Naive thymus-derived CD8-positive, alpha-beta T cell (primary cell): Measurements from ENCODE around the gene ZC3H7A. TPM values are rescaled to one million over a fixed set of nuclear protein-coding genes. Genes with fewer than 3 reads are reported as not detected.

ENCODE experiments used
- ATAC-seq, 2 donors: fragments of 150-1000 bp; cut with Tn5 transposase in 1 of 2; sonication (Bioruptor Pico), chemical (Tn5 transposase) in 1 of 2; 1 replicate in 1 of 2; 2 replicates in 1 of 2; pipeline ENCODE4 v1.10.0; 2021; ENCODE audit warnings: mild to moderate bottlenecking in 2 of 2, moderate library complexity in 2 of 2
- POLR2A ChIA-PET: fragments of 350-600 bp; sonication (Branson Sonifier 250); formaldehyde crosslinking; loops from one replicate; lab custom pipeline; 2021; ENCODE audit warnings: antibody characterized with exemption; lab: Charles Lee
- DNase-seq, 10 donors: peaks; one replicate each; pipeline versions ENCODE4 v3.0.0 to v3.0.0-alpha.2; 2020 to 2022
- H3K27ac Mint-ChIP-seq, 10 donors: one replicate each; pipeline ENCODE4 v1.8.0; 2020 to 2022; ENCODE audit warnings: mild to moderate bottlenecking in 10 of 10, mixed read lengths in 10 of 10, moderate library complexity in 4 of 10, inconsistent platforms in 1 of 10
- H3K27me3 Mint-ChIP-seq, 5 donors: one replicate each; pipeline ENCODE4 v1.8.0; 2021 to 2022; ENCODE audit warnings: mixed read lengths in 5 of 5
- H3K36me3 Mint-ChIP-seq, 3 donors: one replicate each; pipeline ENCODE4 v1.8.0; 2020 to 2022; ENCODE audit warnings: mixed read lengths in 3 of 3, mild to moderate bottlenecking in 2 of 3, inconsistent platforms in 1 of 3
- H3K4me1 Mint-ChIP-seq, 4 donors: one replicate each; pipeline ENCODE4 v1.8.0; 2021 to 2022; ENCODE audit warnings: mixed read lengths in 4 of 4
- H3K4me3 Mint-ChIP-seq, 10 donors: one replicate each; pipeline ENCODE4 v1.8.0; 2020 to 2022; ENCODE audit warnings: mild to moderate bottlenecking in 10 of 10, mixed read lengths in 10 of 10, moderate library complexity in 6 of 10, inconsistent platforms in 1 of 10
- H3K9me3 Mint-ChIP-seq, 9 donors: one replicate each; pipeline ENCODE4 v1.8.0; 2020 to 2022; ENCODE audit warnings: mixed read lengths in 9 of 9, mild to moderate bottlenecking in 3 of 9, inconsistent platforms in 1 of 9, moderate library complexity in 1 of 9
- polyA plus RNA-seq, 3 donors: library from polyadenylated mRNA; unstranded; fragments of 300-500 nt; fragmentation: Illumina TruSeq; gene quantifications; one replicate each; pipeline ENCODE4 v1.2.3, GENCODE V29; 2021
- total RNA-seq, 8 experiments: library from RNA in 2 of 8; stranded (reverse) in 2 of 8; gene quantifications; one replicate each; pipeline ENCODE4 v1.2.3 and lab custom pipeline; 2021 to 2026

Gene ZC3H7A, protein sequence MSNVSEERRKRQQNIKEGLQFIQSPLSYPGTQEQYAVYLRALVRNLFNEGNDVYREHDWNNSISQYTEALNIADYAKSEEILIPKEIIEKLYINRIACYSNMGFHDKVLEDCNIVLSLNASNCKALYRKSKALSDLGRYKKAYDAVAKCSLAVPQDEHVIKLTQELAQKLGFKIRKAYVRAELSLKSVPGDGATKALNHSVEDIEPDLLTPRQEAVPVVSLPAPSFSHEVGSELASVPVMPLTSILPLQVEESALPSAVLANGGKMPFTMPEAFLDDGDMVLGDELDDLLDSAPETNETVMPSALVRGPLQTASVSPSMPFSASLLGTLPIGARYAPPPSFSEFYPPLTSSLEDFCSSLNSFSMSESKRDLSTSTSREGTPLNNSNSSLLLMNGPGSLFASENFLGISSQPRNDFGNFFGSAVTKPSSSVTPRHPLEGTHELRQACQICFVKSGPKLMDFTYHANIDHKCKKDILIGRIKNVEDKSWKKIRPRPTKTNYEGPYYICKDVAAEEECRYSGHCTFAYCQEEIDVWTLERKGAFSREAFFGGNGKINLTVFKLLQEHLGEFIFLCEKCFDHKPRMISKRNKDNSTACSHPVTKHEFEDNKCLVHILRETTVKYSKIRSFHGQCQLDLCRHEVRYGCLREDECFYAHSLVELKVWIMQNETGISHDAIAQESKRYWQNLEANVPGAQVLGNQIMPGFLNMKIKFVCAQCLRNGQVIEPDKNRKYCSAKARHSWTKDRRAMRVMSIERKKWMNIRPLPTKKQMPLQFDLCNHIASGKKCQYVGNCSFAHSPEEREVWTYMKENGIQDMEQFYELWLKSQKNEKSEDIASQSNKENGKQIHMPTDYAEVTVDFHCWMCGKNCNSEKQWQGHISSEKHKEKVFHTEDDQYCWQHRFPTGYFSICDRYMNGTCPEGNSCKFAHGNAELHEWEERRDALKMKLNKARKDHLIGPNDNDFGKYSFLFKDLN
- total RNA-seq, result 10 to 100 TPM; 71.0 to 72.2 TPM
- 10 to 100 TPM; 29.7 to 35.1 (median 32.3) TPM for polyA plus RNA-seq
- 49.1 to 100 (median 80.1) reads per million in 6 experiments for total RNA-seq (lab: John Stamatoyannopoulos, UW)

DNA sequence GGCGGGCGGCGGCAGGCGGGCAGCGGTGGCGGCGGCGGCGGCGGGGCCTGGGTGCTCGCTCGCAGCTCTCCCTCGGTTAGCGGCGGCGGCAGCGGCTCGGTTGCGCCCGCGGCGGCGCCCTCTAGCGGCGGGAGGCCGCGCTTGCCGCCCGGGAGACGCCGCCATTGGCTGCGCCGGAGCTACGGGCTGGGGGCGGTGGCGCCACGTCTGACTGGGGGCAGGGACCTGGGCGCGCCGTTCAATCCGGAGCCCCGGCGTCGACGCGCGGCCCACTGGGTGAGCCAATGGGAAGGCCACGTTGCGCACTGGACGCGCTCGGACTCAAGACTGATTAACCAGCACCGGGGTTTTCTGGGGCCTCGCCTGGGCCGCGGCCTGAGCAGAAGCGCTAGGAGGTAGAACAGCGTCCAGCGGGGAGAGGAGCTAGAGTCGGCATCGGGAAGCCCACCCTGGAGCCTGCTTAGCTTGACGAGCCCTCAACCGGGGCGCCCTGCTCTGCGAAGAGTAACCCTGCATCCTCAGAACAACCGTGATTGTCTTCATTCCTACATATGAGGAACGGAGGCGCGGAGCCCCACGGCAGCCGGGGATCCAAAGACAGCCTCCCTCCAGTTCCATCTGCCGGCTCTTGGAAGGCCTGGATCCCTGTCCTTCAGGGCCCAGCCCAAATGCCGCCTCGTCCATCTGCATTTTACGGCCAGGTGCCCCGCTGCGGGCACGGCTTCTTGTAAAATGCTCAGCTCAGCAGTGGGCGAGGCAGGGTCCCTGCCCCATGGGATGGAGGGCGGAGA, at the start of gene ZC3H7A:
Gene ZC3H7A (minus strand): TSS at position 93 of the 791 bp plus-strand sequence. CDS start 14,904 bp downstream, outside the sequence.
- Mint-ChIP-seq H3K4me3 (peak within 1 kb of the TSS; percentile 92 to 98 (median 95)), H3K9me3 (no peaks in the 10 kb centered on the region), H3K27ac (peak within 1 kb of the TSS; percentile 94 to 100 (median 98)), H3K36me3 (peaks cover 0 to 7% (median 0%) of the 10 kb centered on the region in 3 donors), H3K4me1 (peaks cover 40 to 78% (median 75%) of the 10 kb centered on the region in 4 donors), H3K27me3 (no peaks in the 10 kb centered on the region)
- DNase-seq (peak; percentile 88 to 95 (median 92)), ATAC-seq (peak; percentile 94 to 97)
- POLR2A ChIA-PET, result interaction anchor here (0.6 to 4.3 kb wide), 19 partner anchors 10 to 572 kb away, joined by 3 to 60 read pairs (median 5); partner anchors contain the start of genes RSL1D1, SOCS1 and TXNDC11

DNA sequence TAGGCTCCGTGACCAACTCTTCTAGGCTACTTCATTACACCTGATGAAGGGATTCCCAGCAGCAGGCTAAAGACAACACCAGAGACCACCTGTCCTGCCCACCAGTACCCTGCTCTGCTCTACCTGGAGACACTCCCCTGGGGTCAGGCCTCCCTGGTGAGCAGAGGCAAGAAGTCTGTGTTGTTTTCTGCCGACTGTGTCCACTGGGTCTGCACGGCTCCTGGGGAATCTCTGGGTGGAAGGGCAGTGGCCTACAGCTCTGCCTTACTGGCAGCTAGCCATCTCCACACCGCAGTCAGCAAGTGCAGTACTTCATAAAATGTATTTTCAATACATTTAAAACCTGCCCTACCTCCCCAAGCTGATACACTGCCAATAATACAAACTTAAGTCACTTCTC, 47.4 kb upstream of the ZC3H7A start:
- Mint-ChIP-seq H3K36me3 (peaks cover 5 to 93% (median 18%) of the 10 kb centered on the region in 3 donors), H3K4me3 (no peak overlapping the region), H3K4me1 (peaks cover 2 to 33% (median 22%) of the 10 kb centered on the region in 4 donors), H3K27me3 (no peaks in the 10 kb centered on the region), H3K9me3 (no peaks in the 10 kb centered on the region), H3K27ac (peak overlapping the region in 1 of 10 donors; percentile 56)
- POLR2A ChIA-PET, result no interaction called here
- ATAC-seq (no peak), DNase-seq (no peak)

DNA sequence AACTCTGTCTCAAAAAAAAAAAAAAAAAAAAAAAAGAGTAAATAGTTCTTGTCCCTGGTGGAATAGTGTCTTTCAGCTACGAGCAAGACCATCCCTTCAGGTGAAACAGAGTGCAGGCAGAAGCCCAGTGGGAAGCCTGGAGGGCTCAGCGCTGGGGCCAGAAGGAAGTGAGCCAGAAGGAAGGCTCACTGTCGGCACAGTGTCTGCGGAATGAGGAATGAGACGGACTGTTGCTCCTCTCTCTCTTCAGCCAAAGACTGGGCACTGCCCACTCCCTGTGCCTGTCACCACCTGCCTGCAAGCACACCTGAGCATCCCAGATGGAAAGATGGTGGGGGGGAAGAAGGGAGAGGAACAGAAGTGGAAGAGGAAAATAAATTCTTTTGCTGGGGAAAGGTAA, 46.8 kb upstream of the ZC3H7A start:
- DNase-seq, result no peak
- POLR2A ChIA-PET, result interaction anchor here (0.6 kb wide), 1 partner anchor 220 kb away, joined by 3 read pairs; no protein-coding TSS in a partner anchor
- Mint-ChIP-seq H3K27me3 (no peaks in the 10 kb centered on the region), H3K9me3 (no peaks in the 10 kb centered on the region), H3K4me1 (peaks cover 2 to 27% (median 19%) of the 10 kb centered on the region in 4 donors), H3K4me3 (no peak overlapping the region), H3K36me3 (peaks cover 6 to 94% (median 16%) of the 10 kb centered on the region in 3 donors), H3K27ac (peak overlapping the region in 1 of 10 donors; percentile 22)
- no peak for ATAC-seq

DNA sequence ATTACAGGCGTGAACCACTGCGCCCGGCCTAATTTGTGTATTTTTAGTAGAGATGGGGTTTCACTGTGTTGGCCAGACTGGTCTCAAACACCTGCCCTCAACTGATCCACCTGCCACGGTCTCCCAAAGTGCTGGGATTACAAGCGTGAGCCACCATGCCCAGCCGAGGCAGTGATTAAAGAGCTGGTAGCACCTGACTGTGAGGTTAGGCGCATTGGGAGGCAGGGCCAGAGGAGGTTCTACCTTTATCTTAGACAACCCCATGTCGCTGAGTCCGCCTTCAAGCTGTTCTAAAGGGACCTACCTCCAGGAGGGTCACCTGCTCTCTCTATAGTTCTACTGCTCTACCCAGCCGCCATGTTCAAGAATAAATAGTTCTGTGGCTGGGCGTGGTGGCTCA, 46.1 kb upstream of the ZC3H7A start:
- Mint-ChIP-seq H3K27me3 (no peaks in the 10 kb centered on the region), H3K36me3 (peaks cover 6 to 94% (median 16%) of the 10 kb centered on the region in 3 donors), H3K4me1 (peaks cover 0 to 22% (median 14%) of the 10 kb centered on the region in 4 donors), H3K27ac (peak overlapping the region in 2 of 10 donors; percentile 22 to 38), H3K4me3 (no peak overlapping the region), H3K9me3 (no peaks in the 10 kb centered on the region)
- POLR2A ChIA-PET, result no interaction called here
- ATAC-seq (no peak), DNase-seq (no peak)

DNA sequence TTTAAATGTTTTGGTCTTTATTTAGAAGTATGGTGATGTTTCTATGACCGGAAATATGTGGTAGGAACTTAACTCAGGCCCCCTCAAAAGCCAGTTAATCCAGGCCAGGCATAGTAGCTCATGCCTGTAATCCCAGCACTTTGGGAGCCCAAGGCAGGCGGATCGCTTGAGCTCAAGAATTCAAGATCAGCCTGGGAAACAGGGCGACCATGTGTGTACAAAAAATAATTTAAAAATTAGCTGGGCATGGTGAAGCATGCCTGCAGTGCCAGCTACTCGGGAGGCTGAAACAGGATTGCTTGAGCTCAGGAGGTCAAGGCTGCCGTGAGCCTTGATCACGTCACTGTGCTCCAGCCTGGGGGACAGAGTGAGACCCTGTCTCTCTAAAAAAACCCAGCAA, 44.0 kb upstream of the ZC3H7A start:
- ATAC-seq (no peak), DNase-seq (no peak)
- Mint-ChIP-seq H3K27ac (no peak overlapping the region), H3K27me3 (no peaks in the 10 kb centered on the region), H3K9me3 (no peaks in the 10 kb centered on the region), H3K36me3 (peaks cover 6 to 95% (median 14%) of the 10 kb centered on the region in 3 donors), H3K4me3 (no peak overlapping the region), H3K4me1 (peaks cover 0 to 11% (median 6%) of the 10 kb centered on the region in 4 donors)
- POLR2A ChIA-PET, result no interaction called here

DNA sequence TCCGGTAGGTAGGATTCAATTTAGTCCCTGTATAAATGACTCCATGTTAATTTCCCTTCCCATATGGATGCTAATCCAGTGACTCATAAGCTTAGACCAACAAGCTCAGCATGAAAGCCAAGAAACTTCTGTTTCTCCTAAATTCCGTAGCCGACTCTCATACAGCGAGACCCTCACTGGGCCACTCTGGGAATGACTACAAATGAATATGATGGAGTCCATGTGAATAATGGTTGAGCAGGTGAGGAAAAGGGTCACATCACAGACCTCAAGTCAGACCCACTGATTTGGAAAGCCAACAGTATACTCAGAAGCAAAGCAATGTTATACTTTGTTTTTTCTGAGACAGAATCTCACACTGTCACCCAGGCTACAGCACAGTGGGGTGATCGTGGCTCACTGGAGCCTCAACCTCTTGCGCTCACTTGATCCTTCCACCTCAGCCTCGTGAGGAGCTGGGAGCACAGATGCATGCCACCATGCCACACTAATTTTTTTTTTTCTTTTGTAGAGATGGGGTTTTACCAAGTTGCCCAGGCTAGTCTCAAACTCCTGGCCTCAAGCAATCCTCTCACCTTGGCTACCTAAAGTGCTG, 39.7 kb upstream of the ZC3H7A start:
- H3K27me3 Mint-ChIP-seq, result no peaks in the 10 kb centered on the region
- ATAC-seq (peak in 1 of 2 donors; percentile 20), DNase-seq (no peak)
- peaks cover 6 to 62% (median 14%) of the 10 kb centered on the region in 3 donors for H3K36me3 Mint-ChIP-seq
- no peak overlapping the region for H3K4me3 Mint-ChIP-seq
- H3K27ac Mint-ChIP-seq, result peak overlapping the region in 5 of 10 donors; percentile 1 to 70 (median 31)
- peaks cover 0 to 6% (median 0%) of the 10 kb centered on the region in 4 donors for H3K4me1 Mint-ChIP-seq
- POLR2A ChIA-PET, result no interaction called here
- H3K9me3 Mint-ChIP-seq, result no peaks in the 10 kb centered on the region

DNA sequence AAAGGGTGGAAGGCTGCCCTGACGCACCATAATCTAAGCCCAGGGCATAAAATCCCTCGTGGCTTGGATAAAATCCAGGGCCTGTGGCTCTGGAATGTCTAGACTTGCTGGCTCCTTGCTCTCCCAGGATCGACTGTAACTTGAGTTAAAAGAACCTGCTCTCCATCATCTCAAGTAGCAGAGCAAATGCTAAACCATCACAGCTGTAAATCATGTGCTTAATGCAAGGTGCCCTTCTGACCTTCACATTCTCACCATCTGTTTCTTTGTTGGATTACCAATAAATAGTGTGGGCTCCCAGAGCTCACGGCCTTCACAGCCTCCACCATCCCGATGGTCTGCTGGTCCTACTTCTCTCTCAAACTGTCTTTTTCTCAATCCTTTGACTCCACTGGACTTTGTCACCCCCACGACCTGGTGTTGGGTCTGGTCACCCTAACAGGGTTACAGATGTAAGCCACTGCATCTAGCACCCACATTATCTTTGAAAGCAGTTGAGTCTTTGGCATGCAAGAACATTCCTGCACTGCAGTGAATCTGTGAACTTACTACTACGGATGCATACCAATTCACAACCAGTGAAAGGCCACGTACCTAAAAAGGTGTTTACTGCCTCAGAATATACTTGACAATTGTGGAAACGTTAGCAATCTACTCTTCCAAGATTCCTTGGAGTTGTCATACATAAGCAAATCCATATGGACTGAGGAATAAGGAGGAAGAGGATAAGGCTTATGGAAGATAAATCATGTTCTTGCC, 39.0 kb upstream of the ZC3H7A start:
- no peak for ATAC-seq
- no peaks in the 10 kb centered on the region for H3K27me3 Mint-ChIP-seq
- DNase-seq, result no peak
- H3K4me1 Mint-ChIP-seq, result peaks cover 0 to 6% (median 0%) of the 10 kb centered on the region in 4 donors
- H3K27ac Mint-ChIP-seq, result peak overlapping the region in 7 of 10 donors; percentile 1 to 69 (median 32)
- peaks cover 6 to 57% (median 14%) of the 10 kb centered on the region in 3 donors for H3K36me3 Mint-ChIP-seq
- H3K4me3 Mint-ChIP-seq, result no peak overlapping the region
- no peaks in the 10 kb centered on the region for H3K9me3 Mint-ChIP-seq
- POLR2A ChIA-PET, result no interaction called here

DNA sequence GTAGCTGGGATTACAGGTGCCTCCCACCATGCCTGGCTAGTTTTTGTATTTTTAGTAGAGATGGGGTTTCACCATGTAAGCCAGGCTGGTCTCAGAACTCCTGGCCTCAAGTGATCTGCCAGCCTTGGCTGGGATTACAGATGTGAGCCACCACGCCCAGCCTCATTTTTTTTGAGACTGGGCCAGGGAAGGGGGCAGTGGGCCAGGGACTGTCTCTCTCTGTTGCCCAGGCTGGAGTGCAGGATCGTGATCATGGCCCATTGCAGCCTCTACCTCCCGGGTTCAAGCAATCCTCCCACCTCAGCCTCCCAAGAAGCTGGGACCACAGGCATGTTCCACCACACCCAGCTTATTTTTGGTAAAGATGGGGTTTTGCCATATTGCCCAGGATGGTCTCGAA, 38.3 kb upstream of the ZC3H7A start:
- Mint-ChIP-seq H3K4me3 (no peak overlapping the region), H3K36me3 (peaks cover 6 to 50% (median 12%) of the 10 kb centered on the region in 3 donors), H3K9me3 (no peaks in the 10 kb centered on the region), H3K4me1 (peaks cover 0 to 6% (median 0%) of the 10 kb centered on the region in 4 donors), H3K27ac (peak overlapping the region in 1 of 10 donors; percentile 44), H3K27me3 (no peaks in the 10 kb centered on the region)
- POLR2A ChIA-PET, result interaction anchor here (1.3 kb wide), 1 partner anchor 17 kb away, joined by 4 read pairs; no protein-coding TSS in a partner anchor
- ATAC-seq (no peak), DNase-seq (no peak)

DNA sequence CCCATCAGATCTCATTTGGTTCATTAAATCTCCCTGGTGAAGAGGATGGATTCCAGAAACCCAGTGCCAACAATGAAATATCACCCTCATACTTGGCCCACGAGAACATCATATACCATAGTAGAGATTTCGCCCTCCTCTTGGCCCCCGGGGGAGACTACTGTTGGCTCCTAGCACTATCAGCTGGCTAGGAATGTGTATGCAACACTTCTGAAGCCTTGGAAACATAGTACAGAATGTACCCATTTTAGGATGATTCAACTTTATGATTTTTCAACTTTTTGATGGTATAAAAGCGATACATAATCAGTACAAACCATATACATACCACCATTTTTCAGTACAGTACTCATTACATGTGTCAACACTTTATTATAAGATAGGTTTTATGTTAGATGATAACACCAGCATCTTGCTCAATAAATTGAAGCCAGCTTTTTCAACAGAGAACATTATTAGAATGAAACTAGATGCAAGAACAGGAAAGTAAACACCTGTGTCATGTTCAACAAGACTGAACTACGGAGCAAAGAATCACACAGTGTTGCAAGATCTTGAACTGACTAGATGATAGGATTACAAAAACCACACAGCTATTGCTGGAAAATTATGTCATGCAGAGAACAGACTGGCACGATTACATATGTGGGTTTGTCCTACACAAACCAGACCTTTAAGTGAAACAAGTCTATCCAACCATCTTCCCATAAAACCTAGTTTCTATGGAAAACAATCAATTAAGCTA, 37.1 kb upstream of the ZC3H7A start:
- H3K4me1 Mint-ChIP-seq, result peaks cover 0 to 6% (median 0%) of the 10 kb centered on the region in 4 donors
- POLR2A ChIA-PET, result interaction anchor here (0.7 to 1.3 kb wide), 2 partner anchors 16 to 43 kb away, joined by 4 read pairs; no protein-coding TSS in a partner anchor
- H3K36me3 Mint-ChIP-seq, result peaks cover 0 to 38% (median 2%) of the 10 kb centered on the region in 3 donors
- H3K27ac Mint-ChIP-seq, result peak overlapping the region in 1 of 10 donors; percentile 10
- no peak overlapping the region for H3K4me3 Mint-ChIP-seq
- DNase-seq (no peak), ATAC-seq (no peak)
- no peaks in the 10 kb centered on the region for H3K27me3 Mint-ChIP-seq
- H3K9me3 Mint-ChIP-seq, result no peaks in the 10 kb centered on the region

DNA sequence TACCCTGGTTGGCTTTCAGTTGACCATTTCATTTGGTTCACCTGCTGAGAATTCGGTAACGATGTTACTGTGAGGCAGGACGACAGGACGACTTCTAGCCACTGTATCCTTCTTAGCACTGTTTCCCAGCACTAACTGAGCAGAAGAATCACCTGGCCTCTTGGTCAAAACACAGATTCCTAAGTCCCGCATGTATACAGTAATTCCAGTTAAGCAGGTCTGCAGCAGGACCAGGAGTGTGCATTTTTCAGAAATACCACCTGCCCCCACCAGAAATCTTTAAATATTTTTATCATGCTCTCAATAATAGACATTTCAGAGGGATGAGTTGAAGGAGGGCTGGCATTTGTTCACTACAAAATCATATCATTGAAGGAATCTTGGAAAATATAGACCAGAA, 31.6 kb upstream of the ZC3H7A start:
- POLR2A ChIA-PET, result interaction anchor here (0.6 kb wide), 1 partner anchor 15 kb away, joined by 3 read pairs; no protein-coding TSS in a partner anchor
- ATAC-seq (no peak), DNase-seq (no peak)
- Mint-ChIP-seq H3K27me3 (no peaks in the 10 kb centered on the region), H3K27ac (peak overlapping the region in 1 of 10 donors; percentile 21), H3K4me3 (no peak overlapping the region), H3K9me3 (no peaks in the 10 kb centered on the region), H3K4me1 (no peaks in the 10 kb centered on the region), H3K36me3 (no peaks in the 10 kb centered on the region)
